Measurements from ENCODE around the gene SLC23A1. TPM values are rescaled to one million over a fixed set of nuclear protein-coding genes. Genes with fewer than 3 reads are reported as not detected.

Gene SLC23A1
- total and polyA plus RNA-seq, 4 donors: 3.1 TPM; not detected in 3

DNA sequence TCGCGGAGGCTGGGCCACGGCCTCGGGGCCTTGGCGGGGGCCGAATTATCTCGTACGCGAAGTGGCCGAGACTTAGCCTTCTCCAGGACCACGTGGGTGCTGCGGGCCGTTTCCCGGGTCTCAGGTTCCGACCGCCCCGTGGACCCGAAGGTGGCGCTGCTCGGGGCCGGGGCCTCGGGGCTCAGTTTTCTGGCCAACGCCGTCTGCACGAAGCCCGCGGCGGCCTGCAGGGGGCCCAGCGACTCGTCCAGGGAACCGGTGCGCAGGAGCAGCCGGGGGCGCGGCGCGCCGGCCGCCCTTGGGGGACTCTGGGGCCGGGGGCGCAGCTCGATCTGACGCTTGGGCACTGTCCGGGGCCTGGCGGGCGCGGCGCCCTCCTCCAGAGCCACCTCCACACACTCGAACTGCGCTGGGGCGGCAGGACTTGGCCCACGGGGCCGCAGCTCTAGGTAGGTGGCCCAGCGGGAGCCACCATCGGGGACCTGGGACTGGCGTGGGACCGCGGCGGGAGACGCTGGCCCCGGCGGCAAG is 11.1 kb upstream of the SLC23A1 start:
- Histone ChIP-seq H3K4me3 (ENCODE audit: low read length in 2 of 2) (peak overlapping the region; percentile 1 to 9), H3K4me1 (ENCODE audit: control insufficient read depth in 1 of 2, insufficient read depth in 2 of 2, low read length in 2 of 2) (no peaks in the 10 kb centered on the region), H3K9me3 (ENCODE audit: control insufficient read depth, low read length) (no peaks in the 10 kb centered on the region), H3K27me3 (ENCODE audit: control insufficient read depth in 1 of 2, insufficient read depth in 2 of 2, low read length in 1 of 2) (no peaks in the 10 kb centered on the region), H3K36me3 (ENCODE audit: control insufficient read depth in 1 of 2, insufficient read depth in 2 of 2, low read length in 1 of 2) (no peaks in the 10 kb centered on the region), H3K27ac (ENCODE audit: low read depth in 1 of 2, low read length in 2 of 2) (no peak overlapping the region)
- peak in 1 of 2 donors; percentile 88 for DNase-seq
- ATAC-seq (ENCODE audit: low FRiP score): peak; percentile 22
- WGBS, 2 donors: 2 to 3% methylated on average over 36 to 62 of the region's 62 CpGs
- intact Hi-C loops (cut with DNase I): no loop called here

GRCh38 chr5:139393497-139394122 is 10.5 kb upstream of the SLC23A1 start:
- ATAC-seq (ENCODE audit: low FRiP score): no peak
- Histone ChIP-seq H3K9me3 (ENCODE audit: control insufficient read depth, low read length) (no peaks in the 10 kb centered on the region), H3K4me3 (ENCODE audit: low read length in 2 of 2) (peak overlapping the region; percentile 1 to 9), H3K27me3 (ENCODE audit: control insufficient read depth in 1 of 2, insufficient read depth in 2 of 2, low read length in 1 of 2) (no peaks in the 10 kb centered on the region), H3K36me3 (ENCODE audit: control insufficient read depth in 1 of 2, insufficient read depth in 2 of 2, low read length in 1 of 2) (no peaks in the 10 kb centered on the region), H3K4me1 (ENCODE audit: control insufficient read depth in 1 of 2, insufficient read depth in 2 of 2, low read length in 2 of 2) (no peaks in the 10 kb centered on the region), H3K27ac (ENCODE audit: low read depth in 1 of 2, low read length in 2 of 2) (no peak overlapping the region)
- intact Hi-C loops (cut with DNase I): no loop called here
- WGBS, 2 donors: 6 to 8% methylated on average over 49 of the region's 49 CpGs
- DNase-seq: peak in 1 of 2 donors; percentile 43

DNA sequence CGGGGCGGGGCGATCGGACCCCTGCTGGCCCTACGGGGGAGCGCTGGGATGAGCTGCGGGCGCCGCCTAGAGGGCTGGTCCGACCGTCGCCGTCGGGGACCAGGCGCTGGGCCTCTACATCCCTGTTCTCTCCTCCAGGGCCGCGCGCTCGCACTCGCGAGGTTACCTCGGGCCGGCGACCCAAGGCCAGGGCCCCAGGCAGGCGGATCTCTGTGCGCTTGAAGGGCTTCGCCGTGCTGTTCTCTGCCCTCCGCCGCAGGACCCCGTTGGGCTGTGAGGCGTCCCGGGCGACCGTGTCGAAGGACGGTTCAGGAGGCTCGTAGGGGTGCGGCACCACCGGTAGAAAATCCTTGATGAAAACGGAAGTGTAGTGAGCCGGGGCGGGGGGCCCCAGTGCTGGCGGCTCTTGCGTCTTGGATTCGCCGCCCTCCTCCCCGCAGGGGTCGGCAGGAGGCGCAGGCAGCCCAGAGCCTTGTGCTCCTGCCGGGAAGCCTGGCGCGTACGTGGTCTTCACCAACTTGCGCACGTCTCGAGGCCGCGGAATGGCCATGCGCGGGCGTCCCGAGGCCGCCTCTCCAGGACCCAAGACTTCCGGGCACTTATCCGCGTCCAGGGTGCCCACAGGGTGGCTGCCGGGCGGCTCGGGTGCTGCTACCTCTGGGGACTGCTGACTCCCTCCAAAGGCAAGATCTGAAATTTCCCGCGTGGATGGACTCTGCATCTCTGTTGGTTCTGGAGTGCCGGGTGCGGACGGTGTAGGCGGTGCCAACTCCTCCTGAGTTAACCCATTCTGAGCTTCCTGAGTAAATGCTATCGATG is 9.8 kb upstream of the SLC23A1 start:
- H3K4me1 ChIP-seq (ENCODE audit: control insufficient read depth in 1 of 2, insufficient read depth in 2 of 2, low read length in 2 of 2): no peaks in the 10 kb centered on the region

GRCh38 chr5:139392324-139392677 is 9.2 kb upstream of the SLC23A1 start:
- DNase-seq: peak in 1 of 2 donors; percentile 74

More for the DNA sequence above, 9.8 kb upstream of the SLC23A1 start:
- no peaks in the 10 kb centered on the region for H3K9me3 ChIP-seq (ENCODE audit: control insufficient read depth, low read length)
- peak overlapping the region; percentile 3 to 9 for H3K4me3 ChIP-seq (ENCODE audit: low read length in 2 of 2)
- DNase-seq: peak; percentile 73 to 87
- no peaks in the 10 kb centered on the region for H3K36me3 ChIP-seq (ENCODE audit: control insufficient read depth in 1 of 2, insufficient read depth in 2 of 2, low read length in 1 of 2)
- H3K27me3 ChIP-seq (ENCODE audit: control insufficient read depth in 1 of 2, insufficient read depth in 2 of 2, low read length in 1 of 2): no peaks in the 10 kb centered on the region
- H3K27ac ChIP-seq (ENCODE audit: low read depth in 1 of 2, low read length in 2 of 2): no peak overlapping the region
- ATAC-seq (ENCODE audit: low FRiP score): peak; percentile 49
- intact Hi-C loops (cut with DNase I): no loop called here
- WGBS, 2 donors: 3 to 5% methylated on average over 53 to 77 of the region's 77 CpGs

DNA sequence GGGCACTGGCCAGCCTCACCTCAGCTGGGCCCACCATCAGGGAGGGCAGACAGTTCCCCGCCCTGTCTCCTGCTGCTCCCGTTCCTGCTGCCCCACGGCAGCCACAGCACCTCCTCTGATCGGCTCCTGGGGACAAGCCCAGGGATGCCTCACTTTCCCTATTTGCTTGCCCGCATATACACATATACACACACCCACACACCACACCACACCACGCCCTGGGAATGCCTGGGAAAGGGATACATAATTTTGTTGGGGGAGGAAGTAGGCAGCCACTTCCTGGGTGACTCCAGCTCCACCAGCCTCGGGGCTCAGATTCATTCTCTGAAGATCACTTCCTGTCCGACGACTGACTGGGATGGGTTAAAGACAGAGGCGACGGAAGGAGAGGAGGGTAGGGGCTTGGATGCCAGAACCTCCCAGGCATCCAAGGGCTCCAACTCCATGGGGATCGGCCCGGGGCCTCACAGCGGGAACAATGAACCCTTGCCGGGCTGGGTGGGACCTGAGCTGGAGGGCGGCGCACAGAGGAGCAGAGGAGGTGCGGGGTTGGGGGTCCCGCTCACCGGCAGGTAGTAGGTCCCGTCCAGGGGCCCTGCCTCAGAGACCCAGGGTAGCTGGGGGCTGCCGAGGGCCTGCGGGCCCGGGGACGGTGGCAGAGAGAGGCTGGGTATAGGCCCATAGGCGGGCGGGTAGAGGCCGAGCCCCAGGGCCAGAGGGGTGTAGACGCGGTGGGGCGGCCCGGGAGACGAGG is 8.7 kb upstream of the SLC23A1 start:
- no peaks in the 10 kb centered on the region for H3K27me3 ChIP-seq (ENCODE audit: control insufficient read depth in 1 of 2, insufficient read depth in 2 of 2, low read length in 1 of 2)
- H3K4me1 ChIP-seq (ENCODE audit: control insufficient read depth in 1 of 2, insufficient read depth in 2 of 2, low read length in 2 of 2): no peaks in the 10 kb centered on the region
- intact Hi-C loops (cut with DNase I): no loop called here
- 78 to 81% methylated on average over 28 to 33 of the region's 33 CpGs for WGBS, 2 donors
- no peak overlapping the region for H3K27ac ChIP-seq (ENCODE audit: low read depth in 1 of 2, low read length in 2 of 2)
- no peaks in the 10 kb centered on the region for H3K9me3 ChIP-seq (ENCODE audit: control insufficient read depth, low read length)
- no peak overlapping the region for H3K4me3 ChIP-seq (ENCODE audit: low read length in 2 of 2)
- H3K36me3 ChIP-seq (ENCODE audit: control insufficient read depth in 1 of 2, insufficient read depth in 2 of 2, low read length in 1 of 2): no peaks in the 10 kb centered on the region
- ATAC-seq (ENCODE audit: low FRiP score) (no peak), DNase-seq (no peak)

More at GRCh38 chr5:139392324-139392677, 9.2 kb upstream of the SLC23A1 start:
- intact Hi-C loops (cut with DNase I): no loop called here
- no peak overlapping the region for H3K27ac ChIP-seq (ENCODE audit: low read depth in 1 of 2, low read length in 2 of 2)
- no peak for ATAC-seq (ENCODE audit: low FRiP score)
- H3K36me3 ChIP-seq (ENCODE audit: control insufficient read depth in 1 of 2, insufficient read depth in 2 of 2, low read length in 1 of 2): no peaks in the 10 kb centered on the region
- no peaks in the 10 kb centered on the region for H3K27me3 ChIP-seq (ENCODE audit: control insufficient read depth in 1 of 2, insufficient read depth in 2 of 2, low read length in 1 of 2)
- no peaks in the 10 kb centered on the region for H3K4me1 ChIP-seq (ENCODE audit: control insufficient read depth in 1 of 2, insufficient read depth in 2 of 2, low read length in 2 of 2)
- H3K4me3 ChIP-seq (ENCODE audit: low read length in 2 of 2): no peak overlapping the region
- WGBS, 2 donors: 14 to 28% methylated on average over 35 to 36 of the region's 36 CpGs
- no peaks in the 10 kb centered on the region for H3K9me3 ChIP-seq (ENCODE audit: control insufficient read depth, low read length)

- ATAC-seq (ENCODE audit: low FRiP score) (no peak), DNase-seq (peak; percentile 27 to 58)
- intact Hi-C loops (cut with DNase I): no loop called here
- 89 to 92% methylated on average over 10 of the region's 10 CpGs for WGBS, 2 donors
- no peaks in the 10 kb centered on the region for H3K9me3 ChIP-seq (ENCODE audit: control insufficient read depth, low read length)
- no peak overlapping the region for H3K27ac ChIP-seq (ENCODE audit: low read depth in 1 of 2, low read length in 2 of 2)
- no peaks in the 10 kb centered on the region for H3K36me3 ChIP-seq (ENCODE audit: control insufficient read depth in 1 of 2, insufficient read depth in 2 of 2, low read length in 1 of 2)
- H3K4me1 ChIP-seq (ENCODE audit: control insufficient read depth in 1 of 2, insufficient read depth in 2 of 2, low read length in 2 of 2): no peaks in the 10 kb centered on the region
- H3K4me3 ChIP-seq (ENCODE audit: low read length in 2 of 2): no peak overlapping the region
- no peaks in the 10 kb centered on the region for H3K27me3 ChIP-seq (ENCODE audit: control insufficient read depth in 1 of 2, insufficient read depth in 2 of 2, low read length in 1 of 2)
Measured at GRCh38 chr5:139390639-139391569, 7.8 kb upstream of the SLC23A1 start.

DNA sequence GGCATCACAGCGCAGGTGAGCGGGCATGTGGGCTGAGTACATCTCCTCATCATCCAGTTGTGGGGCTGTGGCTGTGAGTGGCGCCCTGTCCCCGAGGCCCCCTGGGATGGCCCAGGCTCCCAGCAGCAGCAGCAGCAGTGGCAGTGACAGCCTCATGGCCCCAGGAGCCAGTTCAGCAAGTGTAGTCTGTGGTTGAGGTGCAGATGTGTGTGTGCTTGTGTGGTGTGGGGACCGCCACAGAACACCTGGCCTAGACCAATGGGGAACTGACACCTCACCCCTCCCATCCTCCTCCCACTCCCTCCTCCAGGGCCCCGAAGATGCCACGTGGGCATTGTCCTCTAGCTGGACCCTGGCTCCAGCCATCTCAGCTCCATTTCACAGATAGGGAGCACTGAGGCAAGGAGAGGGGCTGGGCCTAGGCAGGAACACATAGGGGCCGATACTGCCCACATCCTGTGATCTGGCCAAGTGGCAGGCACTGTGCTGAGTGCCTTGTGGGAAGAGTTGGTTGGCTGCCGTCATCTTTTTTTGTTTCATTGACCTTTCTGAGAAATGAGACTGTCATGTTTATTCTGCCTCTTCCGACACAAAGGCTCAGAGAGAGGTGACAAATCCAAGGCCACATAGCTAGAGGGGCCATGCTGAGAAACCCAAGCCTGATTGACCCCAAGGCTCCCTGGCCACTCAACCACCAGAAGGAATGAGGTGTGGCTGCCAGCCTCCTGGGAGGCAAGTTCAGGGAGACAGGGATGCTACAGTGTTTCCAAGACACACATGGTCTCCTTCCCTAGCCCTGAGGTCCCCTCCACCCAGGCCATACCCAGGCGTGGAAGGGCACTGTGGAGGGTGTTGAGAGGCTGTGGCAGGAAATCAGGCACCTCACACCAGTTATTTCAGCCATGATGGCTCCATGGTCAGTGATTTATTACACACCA is 6.9 kb upstream of the SLC23A1 start, which contains the start of gene MZB1:
Gene MZB1 (minus strand): TSS at position 213 of the 938 bp plus-strand sequence. CDS start 57 bp downstream, at position 156.
- Histone ChIP-seq H3K4me3 (ENCODE audit: low read length in 2 of 2) (no peak within 1 kb of the TSS), H3K9me3 (ENCODE audit: control insufficient read depth, low read length) (no peaks in the 10 kb centered on the region), H3K4me1 (ENCODE audit: control insufficient read depth in 1 of 2, insufficient read depth in 2 of 2, low read length in 2 of 2) (no peaks in the 10 kb centered on the region), H3K27me3 (ENCODE audit: control insufficient read depth in 1 of 2, insufficient read depth in 2 of 2, low read length in 1 of 2) (no peaks in the 10 kb centered on the region), H3K36me3 (ENCODE audit: control insufficient read depth in 1 of 2, insufficient read depth in 2 of 2, low read length in 1 of 2) (no peaks in the 10 kb centered on the region), H3K27ac (ENCODE audit: low read depth in 1 of 2, low read length in 2 of 2) (no peak within 1 kb of the TSS)
- DNase-seq: peak; percentile 48 to 75
- intact Hi-C loops (cut with DNase I): no loop called here
- ATAC-seq (ENCODE audit: low FRiP score): no peak
- 91 to 93% methylated on average over 11 of the region's 11 CpGs for WGBS, 2 donors
